SJSA1 (cell line): ENCODE results near the gene ZDHHC24. TPM values are rescaled to one million over a fixed set of nuclear protein-coding genes. Genes with fewer than 3 reads are reported as not detected.
"Not testable (repeated sequence)": the region's sequence is repeated elsewhere in the genome, so short reads cannot be mapped to it uniquely, and the experiment has no call there.

Source experiments
- DNase-seq, 2 experiments: peaks; one replicate each; pipeline ENCODE4 v3.0.0-alpha.2; 2015 to 2020; ENCODE audit warnings: low spot score in 2 of 2, low read depth in 1 of 2
- H3K27ac ChIP-seq: fragments of 250-450 bp; sonication (Bioruptor Pico); 2 replicates; pipeline ENCODE4 v1.5.1; 2020; ENCODE audit warnings: mild to moderate bottlenecking, moderate library complexity
- H3K27me3 ChIP-seq: fragments of 250-450 bp; sonication (Bioruptor Pico); replicated peaks from 2 replicates; pipeline ENCODE4 v1.5.1; 2020; ENCODE audit warnings: mild to moderate bottlenecking, moderate library complexity
- H3K36me3 ChIP-seq: fragments of 250-450 bp; sonication (Bioruptor Pico); 2 replicates; pipeline ENCODE4 v1.5.1; 2020; ENCODE audit warnings: mild to moderate bottlenecking
- H3K4me1 ChIP-seq: fragments of 250-450 bp; sonication (Bioruptor Pico); replicated peaks from 2 replicates; pipeline ENCODE4 v1.6.1; 2021; ENCODE audit warnings: mild to moderate bottlenecking
- H3K4me3 ChIP-seq: fragments of 250-450 bp; sonication (Bioruptor Pico); 2 replicates; pipeline ENCODE4 v1.5.1; 2020; ENCODE audit warnings: mild to moderate bottlenecking
- H3K9me3 ChIP-seq: fragments of 250-450 bp; sonication (Bioruptor Pico); replicated peaks from 2 replicates; pipeline ENCODE4 v1.5.1; 2020; ENCODE audit warnings: mild to moderate bottlenecking
- total RNA-seq: library from RNA; depleted of rRNA; stranded (reverse); fragments of >200 nt; shearing (Covaris generic); gene quantifications from 2 replicates; pipeline ENCODE4 v1.2.3, GENCODE V29; 2014

Gene ZDHHC24
- total RNA-seq, 1 experiment from 2014 or later: 17.9 TPM

DNA sequence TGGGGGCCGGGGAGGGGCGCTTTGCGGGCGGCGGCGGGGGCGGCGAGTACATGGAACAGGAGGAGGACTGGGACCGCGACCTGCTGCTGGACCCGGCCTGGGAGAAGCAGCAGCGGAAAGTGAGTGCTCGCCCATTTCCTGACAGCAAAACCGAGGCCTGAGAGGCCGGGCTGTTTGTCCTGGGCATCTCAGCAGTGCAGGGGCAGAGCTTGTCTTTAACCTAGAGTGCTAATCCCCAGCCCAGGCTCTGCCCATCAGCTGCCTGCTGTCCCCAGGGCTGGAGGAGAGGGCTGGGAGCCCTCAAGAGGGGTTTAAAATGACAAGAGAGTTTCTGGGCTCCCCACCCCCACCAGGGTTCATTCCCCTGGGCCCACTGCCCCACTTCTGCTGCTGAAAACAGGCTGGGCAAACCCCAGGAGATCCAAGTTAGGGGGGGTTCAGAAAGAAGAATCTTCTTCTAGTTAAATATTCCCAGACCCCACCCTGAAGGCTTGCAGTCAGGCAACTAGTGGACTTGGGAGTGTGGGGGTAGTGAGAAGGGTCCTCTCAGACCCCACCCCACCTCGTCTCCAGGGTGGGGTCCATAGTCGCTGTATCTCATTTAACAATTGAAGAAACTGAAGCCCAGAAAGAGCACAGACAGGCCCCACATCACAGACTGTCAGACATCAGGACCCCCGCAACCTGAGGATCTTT is 1.3 kb upstream of the ZDHHC24 start:
- Histone ChIP-seq H3K27me3 (no peaks in the 10 kb centered on the region; the same call in 1 of the 2 replicates), H3K27ac (no peak overlapping the region), H3K4me1 (peaks cover 9% of the 10 kb centered on the region), H3K36me3 (peaks cover 2% of the 10 kb centered on the region; the same call in 1 of the 2 replicates), H3K4me3 (no peak overlapping the region), H3K9me3 (no peaks in the 10 kb centered on the region)
- DNase-seq: no peak

DNA sequence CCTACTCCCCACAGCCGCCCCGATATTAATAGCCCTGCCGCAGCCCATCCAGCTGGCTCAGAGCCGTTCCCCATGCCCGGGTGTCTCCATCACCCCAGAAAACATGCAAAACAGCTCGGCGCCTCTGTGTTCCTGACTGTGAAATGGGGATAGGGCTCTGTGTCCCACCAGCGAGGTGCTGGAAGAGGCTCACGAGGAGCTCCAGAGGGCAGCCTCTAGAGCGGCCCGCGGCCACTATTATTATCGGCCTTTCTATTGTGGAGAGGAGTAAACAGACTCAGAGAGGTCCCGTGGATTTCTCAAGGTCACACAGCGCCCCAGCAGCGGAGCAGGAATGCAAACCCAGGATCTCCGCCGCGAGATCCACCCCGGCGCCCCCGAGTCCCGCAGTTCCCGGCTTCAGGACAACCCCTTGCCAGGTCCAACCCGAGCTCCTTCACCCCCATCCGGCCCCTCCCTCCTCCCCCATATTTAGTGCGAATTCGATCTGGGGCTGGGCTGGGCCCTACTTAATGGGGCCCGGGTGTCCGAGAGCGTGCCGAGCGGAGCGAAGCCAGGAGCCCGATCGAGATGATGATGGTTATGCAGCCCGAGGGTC is 619 bp upstream of the ZDHHC24 start, which contains the start of gene ACTN3:
Gene ACTN3, plus strand, starts transcription at position 536 of the 598 bp plus-strand sequence. Its CDS starts 35 bp downstream, at position 571.
- Histone ChIP-seq H3K27me3 (no peaks in the 10 kb centered on the region; the same call in 1 of the 2 replicates), H3K4me3 (peak within 1 kb of the TSS; percentile 68), H3K4me1 (peaks cover 9% of the 10 kb centered on the region), H3K27ac (peak within 1 kb of the TSS; percentile 31), H3K36me3 (peaks cover 5% of the 10 kb centered on the region), H3K9me3 (no peaks in the 10 kb centered on the region)
- DNase-seq: no peak

DNA sequence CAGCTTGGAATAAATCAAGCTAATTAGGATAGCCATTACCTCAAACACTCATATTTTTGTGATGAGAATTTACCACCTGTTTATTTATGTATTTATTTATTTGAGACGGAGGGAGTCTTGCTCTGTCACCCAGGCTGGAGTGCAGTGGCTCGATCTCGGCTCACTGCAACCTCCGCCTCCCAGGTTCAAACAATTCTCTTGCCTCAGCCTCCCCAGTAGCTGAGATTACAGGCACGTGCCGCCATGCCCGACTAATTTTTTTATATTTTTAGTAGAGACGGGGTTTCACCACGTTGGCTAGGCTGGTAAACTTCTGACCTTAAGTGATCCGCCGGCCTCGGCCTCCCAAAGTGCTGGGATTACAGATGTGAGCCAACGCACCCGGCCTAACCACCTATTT is 896 bp downstream of the ZDHHC24 start:
- H3K4me1 ChIP-seq, H3K9me3 ChIP-seq, DNase-seq, H3K36me3 ChIP-seq, H3K27ac ChIP-seq, H3K27me3 ChIP-seq: not testable (repeated sequence)
- H3K4me3 ChIP-seq: peak overlapping the region; percentile 68

DNA sequence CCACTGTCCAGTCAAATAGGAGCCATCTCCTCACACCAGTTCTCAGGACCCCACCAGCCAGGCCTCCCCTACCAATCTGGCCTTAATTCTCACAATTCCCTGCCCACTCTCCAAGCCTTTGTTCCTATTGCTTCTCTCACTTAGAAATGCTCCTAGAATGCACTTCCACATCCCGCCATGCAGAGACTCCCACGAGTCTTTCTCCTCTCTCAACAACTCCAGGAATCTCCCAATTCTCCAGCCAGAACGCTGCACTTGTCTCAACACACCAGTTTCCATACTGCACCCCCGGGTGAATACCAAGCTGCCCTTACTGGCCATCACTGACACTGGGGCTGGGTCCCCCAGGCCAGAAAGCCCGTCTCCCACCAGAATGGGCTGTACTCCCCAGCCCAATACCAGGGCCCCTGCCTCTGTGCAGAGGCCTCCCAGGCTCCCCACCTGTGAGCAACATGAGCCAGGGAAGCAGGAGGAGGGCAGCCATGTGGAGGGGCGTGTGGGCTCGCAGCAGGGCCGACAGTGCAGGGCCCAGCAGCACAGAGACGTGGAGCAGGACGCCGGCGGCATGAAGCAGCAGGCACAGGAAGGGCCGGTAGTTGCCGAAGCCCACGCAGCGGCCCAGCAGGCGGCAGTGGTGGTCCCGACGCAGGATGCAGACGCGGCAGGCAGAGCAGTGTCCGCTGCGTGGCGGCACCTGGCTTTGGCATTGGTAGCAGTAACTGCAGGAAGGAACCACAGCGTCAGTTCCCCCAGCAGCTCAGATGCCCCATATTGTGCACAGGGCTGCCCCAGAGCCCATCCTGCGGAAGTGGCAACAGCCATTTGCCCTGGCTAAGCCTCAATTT is 2.4 kb downstream of the ZDHHC24 start:
- no peak for DNase-seq
- H3K27ac ChIP-seq: no peak overlapping the region
- peaks cover 18% of the 10 kb centered on the region for H3K36me3 ChIP-seq
- H3K27me3 ChIP-seq: no peaks in the 10 kb centered on the region
- no peak overlapping the region for H3K4me3 ChIP-seq
- no peaks in the 10 kb centered on the region for H3K9me3 ChIP-seq
- H3K4me1 ChIP-seq: peaks cover 9% of the 10 kb centered on the region

DNA sequence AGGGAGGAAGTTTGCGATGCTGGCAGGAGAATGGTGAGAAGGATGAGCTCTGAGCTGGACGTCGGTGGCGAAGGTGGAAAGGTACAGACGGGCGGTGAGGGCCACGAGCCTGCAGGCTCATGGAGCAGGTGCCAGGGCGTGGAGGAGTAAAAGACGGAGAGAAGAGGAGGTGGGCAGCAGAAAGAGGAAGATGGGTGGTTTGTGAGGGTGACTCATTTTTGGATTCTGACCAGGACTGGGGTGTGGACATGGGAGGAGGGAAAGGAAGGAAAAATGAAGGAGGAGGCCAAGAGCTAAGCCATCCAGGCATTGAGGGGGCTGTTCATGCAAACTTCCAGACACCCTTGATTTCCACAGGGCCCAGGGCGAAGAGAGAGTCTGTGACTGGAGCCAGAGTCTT is 3.5 kb downstream of the ZDHHC24 start:
- DNase-seq: no peak
- no peaks in the 10 kb centered on the region for H3K9me3 ChIP-seq
- no peak overlapping the region for H3K4me3 ChIP-seq
- no peaks in the 10 kb centered on the region for H3K27me3 ChIP-seq
- no peak overlapping the region for H3K27ac ChIP-seq
- H3K4me1 ChIP-seq: peaks cover 9% of the 10 kb centered on the region
- peaks cover 18% of the 10 kb centered on the region for H3K36me3 ChIP-seq

DNA sequence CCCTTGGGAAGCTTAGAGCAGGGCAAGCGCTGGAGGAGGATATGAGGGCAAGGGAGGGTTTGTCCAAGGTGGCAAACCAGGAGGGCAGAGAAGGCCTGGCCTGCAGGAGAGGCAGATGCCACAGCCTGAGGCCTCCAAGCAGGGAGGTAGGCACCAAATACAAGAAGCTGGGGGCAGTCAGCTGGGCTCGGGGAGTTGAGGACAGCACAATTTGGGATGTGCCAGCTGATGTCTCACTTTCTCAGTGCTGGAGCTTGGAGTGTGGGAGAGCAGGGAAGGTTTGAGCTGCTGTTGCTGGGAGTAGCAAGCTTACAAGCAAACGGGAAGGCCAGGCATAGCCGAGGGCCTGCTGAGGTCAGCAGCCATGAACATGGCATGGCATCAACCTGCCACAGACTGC is 4.0 kb downstream of the ZDHHC24 start:
- no peak overlapping the region for H3K4me3 ChIP-seq
- H3K36me3 ChIP-seq: peaks cover 18% of the 10 kb centered on the region
- no peak overlapping the region for H3K27ac ChIP-seq
- no peak for DNase-seq
- no peaks in the 10 kb centered on the region for H3K27me3 ChIP-seq
- H3K9me3 ChIP-seq: no peaks in the 10 kb centered on the region
- H3K4me1 ChIP-seq: peaks cover 9% of the 10 kb centered on the region

DNA sequence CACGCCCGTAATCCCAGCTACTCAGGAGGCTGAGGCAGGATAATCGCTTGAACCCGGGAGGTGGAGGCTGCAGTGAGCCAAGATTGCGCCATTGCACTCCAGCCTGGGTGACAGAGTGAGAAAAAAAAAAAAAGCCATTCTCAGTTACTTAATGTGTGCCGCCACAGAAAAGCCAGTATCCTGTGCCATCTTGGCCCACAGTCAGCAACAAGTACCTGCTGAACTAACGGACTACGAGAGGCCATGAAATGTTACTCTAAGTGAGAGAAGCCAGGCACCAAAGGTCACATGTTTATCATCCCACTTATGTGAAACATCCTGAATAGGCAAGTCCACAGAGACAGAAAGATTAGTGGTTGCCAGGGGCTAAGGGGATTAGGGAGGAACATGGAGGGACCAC is 5.2 kb downstream of the ZDHHC24 start:
- not testable (repeated sequence) for H3K27ac ChIP-seq, DNase-seq, H3K9me3 ChIP-seq

DNA sequence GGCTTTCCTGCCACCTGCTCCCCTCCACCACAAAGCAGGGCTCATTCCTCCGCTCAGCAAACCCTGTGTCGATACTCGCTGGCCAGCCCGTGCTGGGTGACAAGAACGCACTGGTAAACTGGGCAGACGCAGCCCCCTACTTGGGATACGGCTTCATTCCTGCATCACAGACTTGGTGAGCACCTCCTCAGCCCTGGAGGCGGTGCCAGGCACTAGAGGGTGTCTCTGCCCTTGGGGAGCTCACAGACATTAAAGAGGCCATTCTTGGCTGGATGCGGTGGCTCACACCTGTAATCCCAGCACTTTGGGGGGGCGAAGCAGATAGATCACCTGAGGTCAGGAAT is 6.0 kb downstream of the ZDHHC24 start:
- Histone ChIP-seq H3K27ac (no peak overlapping the region), H3K36me3 (peaks cover 19% of the 10 kb centered on the region), H3K9me3 (no peaks in the 10 kb centered on the region), H3K4me3 (no peak overlapping the region), H3K27me3 (no peaks in the 10 kb centered on the region), H3K4me1 (no peaks in the 10 kb centered on the region)
- no peak for DNase-seq

More for the DNA sequence above, 5.2 kb downstream of the ZDHHC24 start:
- peaks cover 18% of the 10 kb centered on the region for H3K36me3 ChIP-seq
- not testable (repeated sequence) for H3K27me3 ChIP-seq, H3K4me1 ChIP-seq, H3K4me3 ChIP-seq

DNA sequence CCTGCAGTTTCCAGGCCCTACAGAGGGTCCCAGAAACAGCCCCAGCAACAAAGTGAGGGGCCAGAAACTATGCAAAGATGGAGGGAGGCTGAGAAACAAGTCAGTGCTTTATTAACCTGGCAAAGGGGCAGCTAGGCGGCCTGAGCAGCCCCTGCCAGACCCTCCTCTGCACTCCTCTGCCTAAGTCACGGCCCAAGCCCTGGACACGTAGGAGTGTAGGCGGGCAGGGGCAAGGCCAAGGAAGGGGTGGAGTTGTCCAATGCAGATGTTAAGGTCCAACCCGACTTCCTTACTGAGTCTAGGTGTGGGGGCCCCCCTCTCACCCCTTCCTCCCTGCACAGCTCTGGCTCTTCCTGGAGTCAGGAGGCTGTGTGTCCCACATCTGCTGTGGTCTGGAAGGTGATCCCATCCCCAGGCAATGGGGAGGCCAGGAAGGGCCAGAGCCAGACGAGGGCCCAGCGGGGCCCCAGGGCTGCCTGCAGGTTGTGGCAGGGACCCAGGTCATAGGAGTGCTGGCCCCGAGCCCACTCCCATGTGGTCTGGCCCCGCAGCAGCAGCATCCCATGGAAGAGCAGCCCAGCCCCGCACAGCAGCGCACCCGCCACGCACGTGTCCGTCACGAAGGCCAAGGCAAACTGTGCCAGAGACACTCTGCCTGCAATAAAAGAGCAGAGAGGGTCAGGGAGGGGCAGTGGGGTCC is 6.5 kb downstream of the ZDHHC24 start:
- Histone ChIP-seq H3K9me3 (no peaks in the 10 kb centered on the region), H3K27me3 (no peaks in the 10 kb centered on the region), H3K4me1 (no peaks in the 10 kb centered on the region), H3K4me3 (no peak overlapping the region), H3K27ac (no peak overlapping the region), H3K36me3 (peaks cover 21% of the 10 kb centered on the region)
- no peak for DNase-seq

DNA sequence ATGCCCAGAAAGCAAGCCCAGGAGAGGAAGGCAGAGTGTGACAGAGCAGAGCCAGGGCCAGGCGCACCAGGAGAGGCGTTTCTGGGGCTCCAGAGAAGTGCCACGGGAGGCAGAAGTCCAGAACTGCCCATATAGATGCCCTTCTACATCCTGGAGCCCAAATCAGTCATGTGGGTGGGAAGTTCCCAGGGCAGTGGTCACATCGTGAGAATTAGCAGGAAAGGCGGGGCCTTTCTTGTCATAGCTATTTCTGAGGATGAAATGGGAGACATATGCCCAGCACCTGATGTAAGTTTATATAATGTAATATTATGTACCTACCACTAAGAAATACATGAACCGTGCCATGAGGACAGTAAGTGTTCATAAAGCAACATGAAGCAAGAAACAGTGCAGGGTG is 13.1 kb downstream of the ZDHHC24 start:
- no peaks in the 10 kb centered on the region for H3K9me3 ChIP-seq
- no peak for DNase-seq
- peaks cover 6% of the 10 kb centered on the region; the same call in 1 of the 2 replicates for H3K36me3 ChIP-seq
- H3K27ac ChIP-seq: no peak overlapping the region
- no peaks in the 10 kb centered on the region for H3K4me1 ChIP-seq
- H3K4me3 ChIP-seq: no peak overlapping the region
- H3K27me3 ChIP-seq: no peaks in the 10 kb centered on the region

DNA sequence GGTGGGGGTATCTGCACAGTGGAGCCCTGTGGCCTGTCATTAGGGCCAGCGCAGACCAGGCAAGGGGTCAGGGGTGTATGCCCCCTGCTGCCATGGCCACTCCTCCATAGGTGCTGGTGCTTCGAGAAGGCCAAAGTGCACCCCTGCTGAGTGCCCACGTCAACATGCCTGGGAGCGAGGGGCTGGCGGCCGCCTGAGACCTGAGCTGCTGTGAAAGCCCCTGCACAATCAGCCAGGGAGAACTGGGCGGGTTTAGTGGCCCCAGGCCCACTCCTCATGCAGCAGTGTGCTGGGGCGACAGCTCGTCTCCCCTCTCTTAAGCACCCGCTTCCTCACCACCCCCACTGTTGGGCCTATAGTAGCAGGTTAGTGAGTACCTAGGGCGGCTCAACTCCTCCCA is 14.0 kb downstream of the ZDHHC24 start:
- Histone ChIP-seq H3K27ac (no peak overlapping the region), H3K4me3 (no peak overlapping the region), H3K4me1 (no peaks in the 10 kb centered on the region), H3K36me3 (peaks cover 6% of the 10 kb centered on the region; the same call in 1 of the 2 replicates), H3K27me3 (no peaks in the 10 kb centered on the region), H3K9me3 (no peaks in the 10 kb centered on the region)
- no peak for DNase-seq

DNA sequence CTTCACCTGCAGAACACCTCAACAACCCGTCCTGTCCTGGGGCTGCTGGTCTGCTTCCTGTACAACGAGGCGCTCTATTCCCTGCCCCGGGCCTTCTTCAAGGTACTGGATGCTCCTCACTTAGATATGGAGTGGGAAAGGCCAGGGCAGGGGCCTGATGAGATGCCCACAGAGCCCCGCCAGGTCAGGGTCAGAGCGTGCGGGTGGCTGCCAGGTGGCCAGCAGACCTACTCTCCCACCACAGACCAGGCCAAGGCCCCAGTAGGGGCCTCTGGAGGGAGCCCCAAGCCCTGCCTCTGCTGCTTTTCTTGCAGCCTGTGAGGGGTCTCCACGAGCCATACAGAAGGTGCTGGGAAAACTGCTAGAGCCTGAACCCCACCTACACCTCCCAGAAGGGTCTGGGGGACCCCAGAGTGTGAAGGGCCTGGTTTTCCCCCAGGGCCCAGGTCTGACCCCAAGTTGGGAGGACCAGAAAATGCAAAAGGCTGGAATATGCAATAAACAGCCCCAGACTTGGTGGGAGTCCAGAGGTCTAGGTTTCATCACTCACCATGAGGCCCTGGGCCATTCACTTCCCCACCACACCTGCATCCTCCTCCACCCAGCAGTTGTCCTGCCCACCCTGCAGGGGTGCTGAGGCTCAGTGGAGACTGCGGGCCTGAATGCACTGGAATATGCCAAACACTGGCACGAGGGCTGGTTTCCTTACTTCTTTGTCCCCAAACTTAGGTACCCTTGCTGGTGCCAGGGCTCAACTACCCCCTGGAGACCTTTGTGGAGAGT is 14.7 kb downstream of the ZDHHC24 start:
- no peak for DNase-seq
- no peak overlapping the region for H3K27ac ChIP-seq
- H3K36me3 ChIP-seq: 0 out of 2 replicates have a peak, but pooled peaks cover 6% of the 10 kb centered on the region
- H3K4me3 ChIP-seq: no peak overlapping the region
- no peaks in the 10 kb centered on the region for H3K9me3 ChIP-seq
- H3K27me3 ChIP-seq: no peaks in the 10 kb centered on the region
- H3K4me1 ChIP-seq: no peaks in the 10 kb centered on the region

DNA sequence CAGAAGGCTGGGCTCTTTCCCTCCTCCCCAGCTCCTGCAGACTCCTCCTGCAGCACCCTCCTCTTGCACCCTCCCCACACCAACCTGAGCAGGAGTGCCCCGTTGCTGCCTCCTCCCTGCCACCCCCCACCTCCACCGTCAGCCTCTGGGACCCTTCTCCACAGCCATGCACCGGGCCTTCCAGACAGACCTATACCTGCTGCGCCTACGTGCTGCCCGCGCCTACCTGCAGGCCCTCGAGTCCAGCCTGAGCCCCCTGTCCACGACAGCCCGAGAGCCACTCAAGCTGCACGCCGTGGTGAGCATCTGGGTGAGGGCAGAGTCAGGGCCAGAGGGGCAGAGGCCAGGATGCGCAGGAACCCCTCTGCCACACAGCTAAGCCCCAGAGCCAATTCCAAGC is 16.2 kb downstream of the ZDHHC24 start:
- Histone ChIP-seq H3K9me3 (no peaks in the 10 kb centered on the region), H3K36me3 (0 out of 2 replicates have a peak, but pooled peaks cover 3% of the 10 kb centered on the region)

More for the DNA sequence above, 16.2 kb downstream of the ZDHHC24 start:
- Histone ChIP-seq H3K4me3 (no peak overlapping the region), H3K4me1 (no peaks in the 10 kb centered on the region), H3K27ac (no peak overlapping the region), H3K27me3 (no peaks in the 10 kb centered on the region)
- DNase-seq: no peak
